Stimulated activated CD4-positive, alpha-beta T cell treated with anti-CD3 and anti-CD28 coated beads, TNF-alpha, amount 100 ng/mL, for 4 hours (primary cell): Measurements from ENCODE around the gene BMS1.
A peak's percentile ranks its signal among the peaks of the same experiment; 100 is the strongest.
"Not testable (repeated sequence)": the region's sequence is repeated elsewhere in the genome, so short reads cannot be mapped to it uniquely, and the experiment has no call there.

Experiments used
- DNase-seq, 3 experiments: peaks; one replicate each; pipeline ENCODE4 v3.0.0-alpha.2; 2020; ENCODE audit warnings: low read depth in 3 of 3

The BMS1 gene

GRCh38 chr10:42782446-42783180 lies at the start of gene BMS1:
Gene BMS1, plus strand, starts transcription at chr10:42782795. Its CDS starts 1,600 bp downstream, at chr10:42784395.
- peak; percentile 76 to 78 (median 77) for DNase-seq

GRCh38 chr10:42734536-42734935 lies 48.1 kb upstream of the BMS1 start:
- DNase-seq: no peak

GRCh38 chr10:42738679-42739078 lies 43.9 kb upstream of the BMS1 start:
- no peak for DNase-seq

- DNase-seq: not testable (repeated sequence)
These were observed 41.1 kb upstream of the BMS1 start for GRCh38 chr10:42741536-42741935.

- no peak for DNase-seq
These were observed 38.9 kb upstream of the BMS1 start for GRCh38 chr10:42743697-42744096.

GRCh38 chr10:42744134-42744701 lies 38.4 kb upstream of the BMS1 start:
- no peak for DNase-seq

GRCh38 chr10:42753126-42753506 lies 29.5 kb upstream of the BMS1 start:
- peak; percentile 47 to 69 (median 55) for DNase-seq

GRCh38 chr10:42753507-42754154 lies 29.0 kb upstream of the BMS1 start:
- DNase-seq: no peak

- DNase-seq: peak in 1 of 3 experiments; percentile 7
These were observed 28.2 kb upstream of the BMS1 start for GRCh38 chr10:42754155-42755027.

- DNase-seq: no peak
These were observed 27.6 kb upstream of the BMS1 start for GRCh38 chr10:42755028-42755451.

- no peak for DNase-seq
These were observed 27.0 kb upstream of the BMS1 start for GRCh38 chr10:42755556-42756093.

- no peak for DNase-seq
These were observed 14.7 kb upstream of the BMS1 start for GRCh38 chr10:42767906-42768305.

GRCh38 chr10:42768581-42769152 lies 13.9 kb upstream of the BMS1 start:
- no peak for DNase-seq

GRCh38 chr10:42769173-42769572 lies 13.4 kb upstream of the BMS1 start:
- DNase-seq: no peak

- no peak for DNase-seq
These were observed 12.9 kb upstream of the BMS1 start for GRCh38 chr10:42769673-42770072.

GRCh38 chr10:42776681-42777080 lies 5.9 kb upstream of the BMS1 start:
- DNase-seq: no peak

- no peak for DNase-seq
These were observed 2.1 kb upstream of the BMS1 start for GRCh38 chr10:42780456-42780855.

GRCh38 chr10:42781893-42782445 lies 626 bp upstream of the BMS1 start:
- no peak for DNase-seq

- peak in 2 of 3 experiments; percentile 3 to 13 for DNase-seq
These were observed 570 bp downstream of the BMS1 start for GRCh38 chr10:42783181-42783549.

- no peak for DNase-seq
These were observed 3.2 kb downstream of the BMS1 start for GRCh38 chr10:42785759-42786158.

GRCh38 chr10:42790835-42791234 lies 8.2 kb downstream of the BMS1 start:
- no peak for DNase-seq
